Endothelial cell of umbilical vein (primary cell): ENCODE measurements around the gene DDX17. TPM values are rescaled to one million over a fixed set of nuclear protein-coding genes. Genes with fewer than 3 reads are reported as not detected.

Experiments used
- BruUV-seq: library from RNA; stranded (reverse); fragments of 400-500 nt; replicated peaks from 2 replicates; lab custom pipeline; 2021; lab: Mats Ljungman, UMichigan
- CTCF ChIA-PET: fragments of 300-600, 350-600 bp; sonication (Branson Sonifier 250); formaldehyde crosslinking; loops from one replicate; lab custom pipeline; 2021; ENCODE audit warnings: antibody characterized with exemption, inconsistent platforms; lab: Charles Lee
- POLR2A ChIA-PET: fragments of 300-600, 350-600 bp; sonication (Branson Sonifier 250); formaldehyde crosslinking; loops from one replicate; lab custom pipeline; 2021; ENCODE audit warnings: antibody characterized with exemption, inconsistent platforms; lab: Charles Lee
- DNase-seq: peaks from one replicate; pipeline ENCODE4 v3.0.0-alpha.2; 2011; ENCODE audit warnings: low read depth, low spot score
- FAIRE-seq: peaks from 2 replicates; lab custom pipeline; 2011; peaks lifted over from hg19 to GRCh38; lab: Jason Lieb, UNC
- H2AFZ ChIP-seq: 2 replicates; pipeline ENCODE4 v1.6.0; 2012; ENCODE audit warnings: low read depth, low read length, control low read depth, inconsistent platforms
- H3K27ac ChIP-seq: 2 replicates; pipeline ENCODE4 v1.5.1; 2011; ENCODE audit warnings: low read depth, mild to moderate bottlenecking, control low read depth, low read length, moderate library complexity; ENCODE audit not compliant: insufficient read depth
- H3K27me3 ChIP-seq, 2 experiments: 2 replicates each; pipeline versions ENCODE4 v1.6.0 to v1.6.1; 2011; ENCODE audit warnings: low read length in 2 of 2, mixed read lengths in 1 of 2; ENCODE audit not compliant: control insufficient read depth in 2 of 2, insufficient read depth in 2 of 2
- H3K36me3 ChIP-seq, 2 experiments: 2 replicates in 1 of 2; 3 replicates in 1 of 2; pipeline ENCODE4 v1.5.1; 2011; ENCODE audit warnings: low read length in 2 of 2, mild to moderate bottlenecking in 1 of 2, moderate library complexity in 1 of 2; ENCODE audit not compliant: control insufficient read depth in 2 of 2, insufficient read depth in 2 of 2; ENCODE audit errors: extremely low read depth in 1 of 2
- H3K4me1 ChIP-seq: 3 replicates; pipeline ENCODE4 v1.5.1; 2011; ENCODE audit warnings: mild to moderate bottlenecking, low read length; ENCODE audit not compliant: control insufficient read depth, insufficient read depth; ENCODE audit errors: extremely low read depth
- H3K4me2 ChIP-seq: 2 replicates; pipeline ENCODE4 v1.6.1; 2011; ENCODE audit warnings: low read length, control low read depth, mixed read lengths; ENCODE audit not compliant: insufficient read depth
- H3K4me3 ChIP-seq, 3 experiments: fragments of 200-600 bp in 1 of 3; sonication (generic), shearing (Covaris generic) in 1 of 3; replicated peaks in 1 of 3; 2 replicates each; pipeline ENCODE4 v1.5.1; 2011 to 2016; ENCODE audit warnings: control low read depth in 3 of 3, low read length in 3 of 3, mild to moderate bottlenecking in 2 of 3, inconsistent platforms in 1 of 3, low read depth in 1 of 3, moderate library complexity in 1 of 3; ENCODE audit not compliant: insufficient read depth in 1 of 3
- H3K79me2 ChIP-seq: 2 replicates; pipeline ENCODE4 v1.6.0; 2012; ENCODE audit warnings: low read length, inconsistent platforms; ENCODE audit not compliant: control insufficient read depth, insufficient read depth
- H3K9ac ChIP-seq: replicated peaks from 2 replicates; pipeline ENCODE3; 2011; ENCODE audit warnings: low read length, control low read depth; ENCODE audit not compliant: insufficient read depth; ENCODE audit errors: extremely low read depth
- H3K9me1 ChIP-seq: replicated peaks from 3 replicates; pipeline ENCODE4 v1.6.0; 2011; ENCODE audit warnings: mild to moderate bottlenecking, low read length; ENCODE audit not compliant: control insufficient read depth, insufficient read depth; ENCODE audit errors: extremely low read depth
- H3K9me3 ChIP-seq: replicated peaks from 2 replicates; pipeline ENCODE4 v1.5.1; 2012; ENCODE audit warnings: low read length, inconsistent platforms; ENCODE audit not compliant: control insufficient read depth, insufficient read depth
- H4K20me1 ChIP-seq: replicated peaks from 2 replicates; pipeline ENCODE3; 2011; ENCODE audit warnings: mild to moderate bottlenecking, low read length; ENCODE audit not compliant: control insufficient read depth, insufficient read depth; ENCODE audit errors: extremely low read depth
- EZH2 ChIP-seq: IDR thresholded peaks from 2 replicates; pipeline ENCODE4 v1.6.1; 2012; ENCODE audit warnings: borderline replicate concordance, low read depth, mild to moderate bottlenecking, moderate library complexity, low read length, inconsistent platforms; ENCODE audit not compliant: severe bottlenecking
- FOS ChIP-seq: IDR thresholded peaks from 2 replicates; pipeline ENCODE4 v1.6.1; 2011; ENCODE audit warnings: mild to moderate bottlenecking, low read length, moderate library complexity, borderline replicate concordance; ENCODE audit not compliant: insufficient read depth
- GATA2 ChIP-seq: IDR thresholded peaks from 2 replicates; pipeline ENCODE4 v1.7.0; 2011; ENCODE audit warnings: low read depth, mild to moderate bottlenecking, moderate library complexity, mixed read lengths, low read length; ENCODE audit not compliant: insufficient read length, insufficient read depth
- JUN ChIP-seq: IDR thresholded peaks from 2 replicates; pipeline ENCODE4 v1.6.1; 2011; ENCODE audit warnings: borderline replicate concordance, low read depth; ENCODE audit not compliant: insufficient read length, insufficient read depth
- MYC ChIP-seq: IDR thresholded peaks from one replicate; pipeline ENCODE4 v1.6.1; 2011; ENCODE audit warnings: mild to moderate bottlenecking, low read depth, low read length
- POLR2A ChIP-seq: IDR thresholded peaks from 2 replicates; pipeline ENCODE4 v1.6.1; 2012; ENCODE audit warnings: low read depth, mild to moderate bottlenecking, control low read depth, low read length
- POLR2AphosphoS5 ChIP-seq: IDR thresholded peaks from 2 replicates; pipeline ENCODE4 v1.6.1; 2012; ENCODE audit warnings: low read depth, mild to moderate bottlenecking, control low read depth, low read length, moderate library complexity; ENCODE audit not compliant: insufficient read depth
- dilution Hi-C: fragments of 300-500 bp; cut with MboI; formaldehyde crosslinking; loops from one replicate; pipeline ENCODE4 v1.15.0; 2019; ENCODE audit warnings: low sequenced_read_pairs; ENCODE audit not compliant: extremely low pct_ligation_motif_present
- intact Hi-C: fragments of 100-400 bp; cut with micrococcal nuclease; formaldehyde crosslinking; loops from one replicate; pipeline ENCODE4 v1.10.0; 2022
- polyA plus RNA-seq, 4 experiments: library from polyadenylated mRNA; depleted of rRNA in 3 of 4; stranded (reverse) in 3 of 4; unstranded in 1 of 4; fragments of >200 nt; gene quantifications; 2 replicates each; pipeline versions ENCODE4 v1.2.1 to v1.2.3, GENCODE V29; 2011 to 2012; ENCODE audit warnings: missing spikeins in 1 of 4
- total RNA-seq: library from RNA; stranded (reverse); gene quantifications from 2 replicates; pipeline ENCODE4 v1.2.3, GENCODE V29; 2021
- TF ChIP-seq, protein P1 (sequence below), 2 donors: IDR thresholded peaks; 1 replicate in 1 of 2; 2 replicates in 1 of 2; pipeline ENCODE4 v1.5.1; 2011; ENCODE audit warnings: low read length in 2 of 2, mild to moderate bottlenecking in 2 of 2, moderate library complexity in 2 of 2, control low read depth in 1 of 2, inconsistent platforms in 1 of 2, low read depth in 1 of 2; ENCODE audit not compliant: insufficient read depth in 1 of 2; ENCODE audit errors: extremely low read depth in 1 of 2
- TF ChIP-seq, protein P2 (sequence below): IDR thresholded peaks from 2 replicates; pipeline ENCODE4 v1.6.1; 2011; ENCODE audit not compliant: insufficient read depth, insufficient read length

The DDX17 gene
- total and polyA plus RNA-seq, 2 donors (not counting 3 experiments of a cell fraction or from before 2014, with no cell fraction given): 393 to 402 TPM

DNA sequence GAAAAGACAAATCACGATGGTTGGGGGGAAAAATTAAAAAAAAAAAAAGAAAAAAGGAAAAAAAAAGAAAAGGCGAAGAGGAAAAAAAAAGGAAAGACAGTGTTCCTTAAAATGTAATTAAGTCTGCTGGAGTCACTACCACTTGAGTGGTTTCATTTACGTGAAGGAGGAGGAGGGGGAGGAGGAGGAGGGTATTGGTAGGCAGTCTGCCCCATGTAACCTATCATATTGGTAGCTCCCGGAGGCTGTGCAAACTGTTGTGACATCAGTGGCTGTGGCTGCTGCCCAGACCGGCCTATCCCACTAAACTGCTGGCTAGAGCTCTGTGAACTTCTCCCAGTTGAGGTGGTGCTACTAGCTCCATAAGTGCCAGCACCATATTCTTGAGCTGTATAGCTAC is 20.3 kb downstream of the DDX17 start:
- H3K4me2 ChIP-seq: no peak overlapping the region
- no peak overlapping the region for H3K9ac ChIP-seq
- no peaks in the 10 kb centered on the region for H3K9me1 ChIP-seq
- H3K27me3 ChIP-seq: no peaks in the 10 kb centered on the region
- peaks cover 66 to 82% of the 10 kb centered on the region in 2 experiments for H3K36me3 ChIP-seq
- dilution Hi-C loops (no loop called here), intact Hi-C loops (no loop called here)
- peaks cover 3% of the 10 kb centered on the region for H4K20me1 ChIP-seq
- H3K79me2 ChIP-seq: peaks cover 18% of the 10 kb centered on the region
- H3K4me3 ChIP-seq: no peak overlapping the region
- TF ChIP-seq POLR2AphosphoS5 (no peak), POLR2A (no peak)
- no peak overlapping the region for H3K27ac ChIP-seq
- no peak overlapping the region for H2AFZ ChIP-seq
- no peaks in the 10 kb centered on the region for H3K4me1 ChIP-seq
- ChIA-PET POLR2A (interaction anchor here (1.2 kb wide), 1 partner anchor 9 kb away, joined by 3 read pairs; no protein-coding TSS in a partner anchor), CTCF (interaction anchor here (1.6 kb wide), 1 partner anchor 10 kb away, joined by 9 read pairs; no protein-coding TSS in a partner anchor)
- no peak for DNase-seq
- TSS peak; percentile 13 for BruUV-seq
- FAIRE-seq: no peak
- no peaks in the 10 kb centered on the region for H3K9me3 ChIP-seq

DNA sequence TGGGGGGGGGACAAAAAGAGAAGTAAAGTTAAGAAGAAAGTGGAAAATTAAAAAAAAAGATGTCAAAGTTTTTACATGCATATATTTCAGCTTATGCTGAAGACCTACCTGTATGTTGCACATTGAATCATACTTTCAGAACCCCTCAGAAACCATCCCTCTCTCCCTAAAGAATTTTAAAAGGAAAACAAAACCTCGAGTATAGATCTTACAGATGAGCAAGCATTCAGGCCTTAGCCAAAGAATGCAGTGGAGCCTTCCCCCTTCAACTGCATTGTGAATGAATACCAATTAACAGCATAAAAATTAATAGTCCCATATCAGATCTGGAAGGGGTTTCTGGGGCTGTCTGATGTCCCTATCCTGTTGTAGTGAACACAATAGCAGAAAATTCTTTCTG is 21.9 kb downstream of the DDX17 start:
- ChIA-PET CTCF (interaction anchor here (1.2 kb wide), 1 partner anchor 16 kb away, joined by 3 read pairs; the partner anchor contains the start of gene KDELR3), POLR2A (no interaction called here)
- Histone ChIP-seq H3K9me1 (no peaks in the 10 kb centered on the region), H3K36me3 (peaks cover 56 to 70% of the 10 kb centered on the region in 2 experiments), H3K79me2 (peaks cover 14% of the 10 kb centered on the region), H3K4me3 (no peak overlapping the region), H3K4me1 (no peaks in the 10 kb centered on the region), H4K20me1 (peaks cover 3% of the 10 kb centered on the region), H3K27ac (no peak overlapping the region), H2AFZ (no peak overlapping the region), H3K4me2 (no peak overlapping the region), H3K9me3 (no peaks in the 10 kb centered on the region), H3K27me3 (no peaks in the 10 kb centered on the region), H3K9ac (no peak overlapping the region)
- no TSS peak for BruUV-seq
- no peak for DNase-seq
- TF ChIP-seq POLR2AphosphoS5: no peak
- no peak for TF ChIP-seq POLR2A
- no peak for TF ChIP-seq FOS
- TF ChIP-seq GATA2: no peak
- TF ChIP-seq JUN: no peak
- no peak for TF ChIP-seq MYC
- TF ChIP-seq, protein P1, sequence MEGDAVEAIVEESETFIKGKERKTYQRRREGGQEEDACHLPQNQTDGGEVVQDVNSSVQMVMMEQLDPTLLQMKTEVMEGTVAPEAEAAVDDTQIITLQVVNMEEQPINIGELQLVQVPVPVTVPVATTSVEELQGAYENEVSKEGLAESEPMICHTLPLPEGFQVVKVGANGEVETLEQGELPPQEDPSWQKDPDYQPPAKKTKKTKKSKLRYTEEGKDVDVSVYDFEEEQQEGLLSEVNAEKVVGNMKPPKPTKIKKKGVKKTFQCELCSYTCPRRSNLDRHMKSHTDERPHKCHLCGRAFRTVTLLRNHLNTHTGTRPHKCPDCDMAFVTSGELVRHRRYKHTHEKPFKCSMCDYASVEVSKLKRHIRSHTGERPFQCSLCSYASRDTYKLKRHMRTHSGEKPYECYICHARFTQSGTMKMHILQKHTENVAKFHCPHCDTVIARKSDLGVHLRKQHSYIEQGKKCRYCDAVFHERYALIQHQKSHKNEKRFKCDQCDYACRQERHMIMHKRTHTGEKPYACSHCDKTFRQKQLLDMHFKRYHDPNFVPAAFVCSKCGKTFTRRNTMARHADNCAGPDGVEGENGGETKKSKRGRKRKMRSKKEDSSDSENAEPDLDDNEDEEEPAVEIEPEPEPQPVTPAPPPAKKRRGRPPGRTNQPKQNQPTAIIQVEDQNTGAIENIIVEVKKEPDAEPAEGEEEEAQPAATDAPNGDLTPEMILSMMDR (IDR thresholded peaks at IDR 0.05; ENCODE audit: extremely low read depth in 1 of 2, insufficient read depth in 1 of 2, low read depth in 1 of 2, low read length in 2 of 2): no peak
- no peak for TF ChIP-seq EZH2
- TF ChIP-seq, protein P2, sequence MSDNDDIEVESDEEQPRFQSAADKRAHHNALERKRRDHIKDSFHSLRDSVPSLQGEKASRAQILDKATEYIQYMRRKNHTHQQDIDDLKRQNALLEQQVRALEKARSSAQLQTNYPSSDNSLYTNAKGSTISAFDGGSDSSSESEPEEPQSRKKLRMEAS: no peak
- dilution Hi-C loops (no loop called here), intact Hi-C loops (no loop called here)
- FAIRE-seq: no peak
